Measurements from ENCODE around the gene SOD2. TPM values are rescaled to one million over a fixed set of nuclear protein-coding genes. Genes with fewer than 3 reads are reported as not detected.
A peak's percentile ranks its signal among the peaks of the same experiment; 100 is the strongest.

SOD2 gene
- total RNA-seq, 1 experiment from 2014 or later = 102 TPM

- Histone ChIP-seq H3K4me3 (no peak overlapping the region), H3K27me3 (replicated peaks) (no peaks in the 10 kb centered on the region), H3K36me3 (no peaks in the 10 kb centered on the region), H3K4me1 (replicated peaks) (no peaks in the 10 kb centered on the region), H3K9me3 (replicated peaks) (no peaks in the 10 kb centered on the region), H3K27ac (no peak overlapping the region)
- no peak for DNase-seq (ENCODE audit: low read depth in 1 of 2, low spot score in 2 of 2)
Observed at GRCh38 chr6:159655409-159655988, 37.5 kb downstream of the SOD2 start.

DNA sequence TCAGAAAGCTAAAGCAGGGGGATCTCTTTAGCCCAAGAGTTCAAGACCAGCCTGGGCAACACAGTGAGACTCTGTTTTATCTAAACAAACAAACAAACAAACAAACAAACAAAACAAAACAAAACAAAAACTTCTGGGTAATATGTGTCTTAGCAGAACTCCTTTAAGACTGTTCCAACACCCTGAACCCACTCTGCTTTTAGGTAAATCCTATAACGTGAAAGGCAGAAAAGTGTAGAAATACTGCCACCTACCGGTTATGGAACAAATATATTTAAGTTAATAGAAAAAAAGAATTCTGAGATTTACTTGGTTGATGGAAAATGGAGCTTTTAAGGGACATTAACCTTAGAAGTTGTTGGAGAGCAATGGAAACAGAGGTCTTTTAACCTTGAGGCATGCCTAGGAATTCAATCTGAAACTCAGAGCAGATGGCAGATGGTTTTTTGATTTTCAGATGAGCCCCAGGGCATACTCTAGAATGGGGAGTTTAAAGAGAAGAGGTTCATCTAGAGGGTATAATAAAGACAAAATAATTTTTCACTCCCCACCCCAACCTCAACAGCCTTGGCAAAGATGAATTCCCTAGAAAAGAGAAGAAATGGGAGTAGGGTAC lies 38.5 kb downstream of the SOD2 start:
- H3K4me3 ChIP-seq = no peak overlapping the region
- no peak overlapping the region for H3K27ac ChIP-seq
- H3K9me3 ChIP-seq (replicated peaks) = no peaks in the 10 kb centered on the region
- no peaks in the 10 kb centered on the region for H3K27me3 ChIP-seq (replicated peaks)
- H3K4me1 ChIP-seq (replicated peaks) = no peaks in the 10 kb centered on the region
- peak in 1 of 2 experiments; percentile 50 for DNase-seq (ENCODE audit: low read depth in 1 of 2, low spot score in 2 of 2)
- H3K36me3 ChIP-seq = no peaks in the 10 kb centered on the region

GRCh38 chr6:159650314-159650713 lies 42.7 kb downstream of the SOD2 start:
- H3K9me3 ChIP-seq (replicated peaks) = no peaks in the 10 kb centered on the region
- H3K4me3 ChIP-seq = no peak overlapping the region
- no peaks in the 10 kb centered on the region for H3K36me3 ChIP-seq
- no peaks in the 10 kb centered on the region for H3K27me3 ChIP-seq (replicated peaks)
- no peak for DNase-seq (ENCODE audit: low read depth in 1 of 2, low spot score in 2 of 2)
- H3K4me1 ChIP-seq (replicated peaks) = peaks cover 9% of the 10 kb centered on the region
- H3K27ac ChIP-seq = no peak overlapping the region

DNA sequence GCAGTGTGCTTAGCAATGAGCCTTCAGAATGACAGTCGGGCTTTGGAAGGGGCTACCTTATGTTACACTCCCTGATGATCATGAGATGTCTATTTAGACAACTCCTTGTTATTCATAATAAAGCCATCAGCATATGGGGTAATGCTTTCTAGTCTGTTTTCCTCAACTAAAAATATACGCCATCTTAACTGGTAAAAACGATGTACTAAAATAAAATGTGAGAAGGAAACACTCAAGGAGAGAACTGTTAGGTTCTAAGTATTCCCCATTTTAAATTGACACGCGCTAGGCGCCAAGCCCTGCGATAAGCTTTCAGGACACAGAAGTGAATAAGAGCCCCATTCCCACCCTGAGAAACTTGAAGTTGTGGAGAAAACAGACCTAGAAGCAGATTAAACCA lies 43.6 kb downstream of the SOD2 start:
- Histone ChIP-seq H3K36me3 (no peaks in the 10 kb centered on the region), H3K4me3 (no peak overlapping the region), H3K27me3 (replicated peaks) (no peaks in the 10 kb centered on the region), H3K4me1 (replicated peaks) (peaks cover 9% of the 10 kb centered on the region), H3K27ac (no peak overlapping the region), H3K9me3 (replicated peaks) (no peaks in the 10 kb centered on the region)
- DNase-seq (ENCODE audit: low read depth in 1 of 2, low spot score in 2 of 2) = no peak

DNA sequence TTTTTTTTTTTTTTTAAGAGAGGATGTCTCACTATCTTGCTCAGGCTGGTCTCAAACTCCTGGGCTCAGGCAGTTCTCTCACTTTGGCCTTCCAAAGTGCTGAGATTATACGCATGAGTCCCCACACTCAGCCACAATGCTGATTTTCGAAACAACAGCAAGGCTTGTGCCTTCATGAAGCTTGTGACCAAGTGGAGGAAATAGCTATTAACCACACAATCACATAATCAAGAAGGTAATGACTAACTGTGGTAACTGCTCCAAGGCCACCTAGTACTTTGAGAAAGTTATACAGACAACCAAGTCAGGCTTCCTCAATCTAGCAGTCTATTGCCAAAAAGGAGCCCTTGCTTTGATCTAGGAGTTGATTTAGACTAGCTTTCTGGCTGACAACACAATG lies 46.3 kb downstream of the SOD2 start:
- no peaks in the 10 kb centered on the region for H3K27me3 ChIP-seq (replicated peaks)
- no peak overlapping the region for H3K4me3 ChIP-seq
- H3K4me1 ChIP-seq (replicated peaks) = peaks cover 9% of the 10 kb centered on the region
- no peak overlapping the region for H3K27ac ChIP-seq
- no peaks in the 10 kb centered on the region for H3K36me3 ChIP-seq
- H3K9me3 ChIP-seq (replicated peaks) = no peaks in the 10 kb centered on the region
- peak in 1 of 2 experiments; percentile 29 for DNase-seq (ENCODE audit: low read depth in 1 of 2, low spot score in 2 of 2)

DNA sequence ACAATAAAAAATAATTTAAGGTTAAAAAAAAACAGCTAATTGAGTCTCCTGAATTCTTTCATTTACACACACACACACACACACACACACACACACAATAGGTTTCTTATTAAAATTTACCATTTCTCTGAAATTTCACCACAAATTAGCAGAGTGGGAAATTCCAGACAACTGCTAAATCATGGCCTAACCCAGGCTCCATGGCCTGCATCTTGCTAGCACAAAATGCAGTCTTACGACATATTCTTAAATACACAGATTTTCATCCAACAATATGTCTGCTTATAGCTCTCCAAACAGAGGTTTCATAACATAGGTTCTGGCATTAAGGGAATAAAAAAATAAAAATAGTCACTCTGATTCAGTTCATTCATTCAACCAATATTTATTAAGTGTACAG lies 46.9 kb downstream of the SOD2 start:
- DNase-seq (ENCODE audit: low read depth in 1 of 2, low spot score in 2 of 2) = no peak
- no peaks in the 10 kb centered on the region for H3K36me3 ChIP-seq
- H3K27me3 ChIP-seq (replicated peaks) = no peaks in the 10 kb centered on the region
- no peak overlapping the region for H3K27ac ChIP-seq
- H3K4me1 ChIP-seq (replicated peaks) = peaks cover 9% of the 10 kb centered on the region
- no peak overlapping the region for H3K4me3 ChIP-seq
- no peaks in the 10 kb centered on the region for H3K9me3 ChIP-seq (replicated peaks)

GRCh38 chr6:159645640-159646039 lies 47.4 kb downstream of the SOD2 start:
- H3K36me3 ChIP-seq = no peaks in the 10 kb centered on the region
- H3K4me3 ChIP-seq = no peak overlapping the region
- H3K27ac ChIP-seq = no peak overlapping the region
- H3K9me3 ChIP-seq (replicated peaks) = no peaks in the 10 kb centered on the region
- peaks cover 9% of the 10 kb centered on the region for H3K4me1 ChIP-seq (replicated peaks)
- DNase-seq (ENCODE audit: low read depth in 1 of 2, low spot score in 2 of 2) = no peak
- H3K27me3 ChIP-seq (replicated peaks) = no peaks in the 10 kb centered on the region

Other genes starting within 250 kb of the SOD2 start
- gene WTAP, start 34.3 kb upstream of the SOD2 start, total RNA-seq (2014; rRNA removed; shearing (Covaris generic)) = 91.4 and 111 TPM in 2 replicates
- 81.8 and 120 TPM in 2 replicates for gene ACAT2, start 68.8 kb upstream of the SOD2 start, total RNA-seq (2014; rRNA removed; shearing (Covaris generic))
- gene TCP1, start 96.4 kb upstream of the SOD2 start, total RNA-seq (2014; rRNA removed; shearing (Covaris generic)) = 408 and 422 TPM in 2 replicates
- 154 and 179 TPM in 2 replicates for gene MRPL18, start 97.2 kb upstream of the SOD2 start, total RNA-seq (2014; rRNA removed; shearing (Covaris generic))
- gene PNLDC1, start 107.0 kb upstream of the SOD2 start, total RNA-seq (2014; rRNA removed; shearing (Covaris generic)) = not detected in 2 replicates
- not detected in 2 replicates for gene MAS1, start 197.7 kb upstream of the SOD2 start, total RNA-seq (2014; rRNA removed; shearing (Covaris generic))